ENCODE measurements around the gene SHC2. TPM values are rescaled to one million over a fixed set of nuclear protein-coding genes. Genes with fewer than 3 reads are reported as not detected.

SHC2 gene
- total RNA-seq, 4 donors from 2014 or later = 7.3 to 20.2 (median 8.9) TPM

DNA sequence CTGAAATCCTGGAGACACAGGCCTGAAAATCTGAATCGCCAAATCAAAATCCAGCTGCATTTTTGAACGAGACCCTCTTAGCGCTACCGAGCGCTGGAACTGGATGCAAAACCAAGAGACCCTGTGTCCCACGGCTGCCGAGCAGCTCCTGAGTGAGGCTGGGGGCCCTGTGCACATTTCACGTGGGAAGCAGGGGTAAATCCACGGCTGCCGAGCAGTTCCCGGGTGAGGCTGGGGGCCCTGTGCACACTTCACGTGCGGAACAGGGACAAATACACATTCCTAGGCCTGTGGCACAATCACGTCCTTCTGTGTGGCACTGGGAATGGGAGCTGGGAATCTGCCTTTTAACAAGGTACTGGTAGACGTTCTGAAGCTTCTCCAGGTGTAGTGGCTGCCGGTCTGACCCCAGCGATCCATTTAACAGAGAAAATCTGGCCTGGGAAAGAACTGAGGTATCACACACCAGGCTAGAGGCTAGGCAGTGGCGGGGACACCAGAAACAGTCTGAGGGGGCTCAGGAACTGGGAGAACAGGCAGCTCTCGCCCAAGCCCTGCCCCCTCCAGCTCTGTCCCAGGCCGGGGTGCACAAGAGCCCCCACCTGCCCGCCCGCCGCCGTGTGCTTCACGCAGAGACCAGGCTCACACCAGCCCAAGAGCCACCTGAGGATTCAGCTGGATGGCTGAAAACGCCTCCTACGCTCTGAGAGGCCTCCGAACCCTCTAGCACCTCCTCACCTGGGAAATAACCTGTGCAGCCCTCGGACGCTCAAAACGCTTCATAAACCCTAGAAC lies 40.9 kb downstream of the SHC2 start:
- no peak for TF ChIP-seq CTCF (IDR thresholded peaks at IDR 0.05; ENCODE audit: low read depth)

DNA sequence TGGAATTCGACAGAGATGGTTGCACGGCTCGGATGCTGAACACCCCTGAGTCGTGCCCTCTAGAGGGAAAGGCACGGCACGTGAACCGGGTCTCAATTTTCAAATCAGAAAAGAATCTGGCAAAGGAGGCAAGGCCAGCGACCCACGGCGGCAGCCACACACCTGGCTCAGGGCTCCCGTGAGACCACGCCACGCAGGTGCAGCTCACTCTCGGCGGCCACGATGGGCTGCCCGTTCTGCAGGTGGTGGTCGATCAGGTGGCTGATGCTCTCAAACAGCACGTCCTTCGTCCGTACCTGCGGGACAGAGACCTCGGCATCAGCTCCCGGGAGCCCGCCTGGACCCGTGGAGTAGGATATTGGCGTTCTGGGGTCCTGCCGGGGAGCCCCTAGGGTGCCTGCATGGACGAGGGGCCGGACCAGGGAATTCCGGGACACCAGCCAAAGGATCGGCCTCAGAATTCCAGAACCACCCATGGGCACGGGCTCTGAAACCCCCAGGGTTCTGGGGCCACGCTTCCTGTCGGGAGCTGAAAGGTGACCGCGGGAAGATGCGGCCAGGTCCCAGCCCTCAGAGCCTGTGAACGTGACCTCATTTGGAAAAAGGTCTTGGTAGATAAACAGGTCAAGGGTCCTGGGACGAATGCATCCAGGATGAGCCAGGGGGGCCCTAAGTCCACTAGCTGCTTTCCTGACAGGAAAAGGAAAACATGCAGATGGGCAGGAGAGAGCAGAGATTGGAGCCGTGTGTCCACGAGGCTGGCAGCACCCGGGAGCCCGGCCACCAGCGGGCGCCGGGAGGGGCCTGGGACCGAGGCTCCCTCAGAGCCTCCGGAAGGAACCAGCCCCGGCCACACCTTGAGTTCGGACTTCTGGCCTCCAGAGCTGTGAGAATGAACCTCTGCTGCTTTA lies 41.8 kb downstream of the SHC2 start:
- TF ChIP-seq CTCF (IDR thresholded peaks at IDR 0.05; ENCODE audit: low read depth) = no peak

GRCh38 chr19:416416-416815 lies 44.4 kb downstream of the SHC2 start:
- TF ChIP-seq CTCF (IDR thresholded peaks at IDR 0.05; ENCODE audit: low read depth) = no peak

- no peak for TF ChIP-seq CTCF (IDR thresholded peaks at IDR 0.05; ENCODE audit: low read depth)
Observed at GRCh38 chr19:415292-415691, 45.5 kb downstream of the SHC2 start.

GRCh38 chr19:413756-414420 lies 46.9 kb downstream of the SHC2 start:
- no peak for TF ChIP-seq CTCF (IDR thresholded peaks at IDR 0.05; ENCODE audit: low read depth)

DNA sequence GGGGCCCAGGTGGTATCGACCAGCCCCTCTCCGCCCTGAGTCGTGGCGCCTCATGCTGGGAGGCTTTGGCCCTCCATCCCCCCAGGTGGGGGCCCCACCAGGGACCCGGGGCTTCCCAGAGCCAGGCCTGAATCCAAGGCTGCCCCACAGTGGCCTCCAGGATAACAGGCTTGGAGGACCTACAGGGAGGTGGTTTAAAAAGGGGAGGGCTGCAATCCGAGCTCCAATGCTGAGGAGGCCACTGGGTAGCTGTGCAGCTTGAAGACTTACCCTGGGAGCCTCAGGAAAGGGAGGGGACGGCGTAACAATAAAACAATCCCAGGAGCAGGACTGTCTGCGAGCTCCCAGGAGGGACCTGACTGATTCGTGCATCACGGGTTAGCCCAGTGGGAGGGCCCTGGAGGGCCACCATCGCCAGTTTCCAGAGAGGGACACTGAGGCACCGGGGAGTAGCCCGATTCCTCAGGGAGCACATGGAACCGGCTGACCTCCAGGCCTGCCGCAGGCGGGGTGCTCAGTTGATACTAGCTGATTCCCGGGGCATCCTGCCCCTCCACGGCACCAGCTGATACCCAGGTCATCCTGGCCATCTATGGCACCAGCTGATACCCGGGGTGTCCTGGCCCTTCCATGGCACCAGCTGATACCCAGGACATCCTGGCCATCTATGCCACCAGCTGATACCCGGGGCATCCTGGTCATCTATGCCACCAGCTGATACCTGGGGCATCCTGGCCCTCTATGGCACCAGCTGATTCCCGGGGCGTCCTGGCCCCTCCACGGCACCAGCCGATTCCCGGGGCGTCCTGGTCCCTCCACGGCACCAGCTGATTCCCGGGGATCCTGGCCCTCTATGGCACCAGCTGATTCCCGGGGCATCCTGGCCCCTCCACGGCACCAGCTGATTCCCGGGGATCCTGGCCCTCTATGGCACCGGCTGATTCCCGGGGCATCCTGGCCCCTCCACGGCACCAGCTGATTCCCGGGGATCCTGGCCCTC lies 48.2 kb downstream of the SHC2 start:
- no peak for TF ChIP-seq CTCF (IDR thresholded peaks at IDR 0.05; ENCODE audit: low read depth)
